IPS-18c (cell line): ENCODE data around the gene SMG6.

Experiments
- H3K4me3 ChIP-seq: 2 replicates; pipeline ENCODE4 v1.7.0; 2013; ENCODE audit warnings: low read depth, mild to moderate bottlenecking, low read length, moderate library complexity; ENCODE audit not compliant: insufficient read depth
- H3K9me3 ChIP-seq: one replicate; pipeline ENCODE4 v1.6.1; 2013; ENCODE audit warnings: mild to moderate bottlenecking, low read length, moderate library complexity; ENCODE audit not compliant: control insufficient read depth, insufficient read depth

Gene SMG6

DNA sequence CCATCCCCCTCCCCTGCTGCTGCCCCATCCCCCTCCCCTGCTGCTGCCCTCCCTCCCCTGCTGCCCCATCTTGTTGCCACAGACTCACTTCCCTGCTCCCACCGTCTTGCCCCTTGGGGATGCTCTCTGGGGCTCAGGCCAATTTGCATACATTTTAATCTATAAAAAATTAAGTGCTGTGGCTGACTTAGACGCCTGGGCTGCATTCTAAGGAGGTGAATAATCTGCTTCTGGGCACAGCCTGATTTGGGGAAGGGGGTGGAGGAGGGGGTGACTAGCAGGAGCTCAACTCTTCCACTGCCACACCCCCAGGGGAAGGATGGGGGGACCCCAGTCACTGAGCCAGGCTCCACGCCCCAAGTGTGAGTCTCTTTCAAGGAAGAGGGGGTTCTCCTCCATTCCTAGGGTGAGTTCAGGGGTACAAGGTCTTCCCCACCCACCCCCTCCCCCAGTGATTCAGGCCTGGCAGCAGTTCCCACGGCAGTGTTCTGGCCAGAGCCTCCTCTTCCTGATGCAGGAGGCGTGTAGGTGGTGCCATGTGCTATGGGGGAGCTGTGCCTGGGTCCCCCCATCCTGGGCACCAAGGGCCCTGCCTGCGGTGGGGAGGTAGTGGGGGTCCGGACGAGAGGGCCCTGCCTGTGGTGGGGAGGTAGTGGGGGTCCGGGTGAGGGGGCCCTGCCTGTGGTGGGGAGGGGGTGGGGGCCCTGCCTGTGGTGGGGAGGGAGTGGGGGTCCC is 268.6 kb downstream of the SMG6 start:
- H3K4me3 ChIP-seq = no peak overlapping the region

DNA sequence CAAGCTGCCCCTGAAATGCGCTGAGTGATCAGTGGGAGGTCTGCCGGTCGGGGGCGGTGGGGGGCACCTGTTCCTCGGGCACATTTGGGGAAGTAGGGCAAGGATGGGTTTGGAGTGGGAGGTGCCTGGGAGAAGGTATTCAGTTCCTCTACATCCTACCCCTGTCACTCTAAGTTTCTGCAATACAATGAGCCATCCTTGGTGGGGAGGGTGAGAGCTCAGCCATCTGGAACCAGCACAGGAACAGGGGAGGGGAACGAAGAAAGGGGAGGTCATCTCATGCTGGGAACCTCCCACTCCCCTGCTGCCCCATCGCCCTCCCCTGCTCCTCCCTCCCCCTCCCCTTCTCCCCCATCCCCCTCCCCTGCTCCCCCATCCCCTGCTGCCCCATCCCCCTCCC is 269.4 kb downstream of the SMG6 start:
- H3K4me3 ChIP-seq = no peak overlapping the region
- H3K9me3 ChIP-seq = no peaks in the 10 kb centered on the region

More for the DNA sequence above, 268.6 kb downstream of the SMG6 start:
- H3K9me3 ChIP-seq = no peaks in the 10 kb centered on the region

- H3K9me3 ChIP-seq = no peaks in the 10 kb centered on the region
- no peak overlapping the region for H3K4me3 ChIP-seq
Observed at GRCh38 chr17:2033153-2033552, 270.4 kb downstream of the SMG6 start.

- no peaks in the 10 kb centered on the region for H3K9me3 ChIP-seq
- H3K4me3 ChIP-seq = peak overlapping the region; percentile 99
Observed at GRCh38 chr17:2030779-2031163, 272.8 kb downstream of the SMG6 start.

GRCh38 chr17:2029911-2030778 is 273.4 kb downstream of the SMG6 start, which contains the start of gene DPH1:
TSS of gene DPH1 (plus strand) at chr17:2030153. CDS start at chr17:2030170, 17 bp downstream.
- Histone ChIP-seq H3K4me3 (peak within 1 kb of the TSS; percentile 99), H3K9me3 (no peaks in the 10 kb centered on the region)

GRCh38 chr17:2028737-2029136 is 274.8 kb downstream of the SMG6 start:
- Histone ChIP-seq H3K9me3 (no peaks in the 10 kb centered on the region), H3K4me3 (no peak overlapping the region)

GRCh38 chr17:2028234-2028614 is 275.4 kb downstream of the SMG6 start:
- no peaks in the 10 kb centered on the region for H3K9me3 ChIP-seq
- H3K4me3 ChIP-seq = no peak overlapping the region

GRCh38 chr17:2027528-2028233 is 275.9 kb downstream of the SMG6 start:
- Histone ChIP-seq H3K9me3 (no peaks in the 10 kb centered on the region), H3K4me3 (no peak overlapping the region)

DNA sequence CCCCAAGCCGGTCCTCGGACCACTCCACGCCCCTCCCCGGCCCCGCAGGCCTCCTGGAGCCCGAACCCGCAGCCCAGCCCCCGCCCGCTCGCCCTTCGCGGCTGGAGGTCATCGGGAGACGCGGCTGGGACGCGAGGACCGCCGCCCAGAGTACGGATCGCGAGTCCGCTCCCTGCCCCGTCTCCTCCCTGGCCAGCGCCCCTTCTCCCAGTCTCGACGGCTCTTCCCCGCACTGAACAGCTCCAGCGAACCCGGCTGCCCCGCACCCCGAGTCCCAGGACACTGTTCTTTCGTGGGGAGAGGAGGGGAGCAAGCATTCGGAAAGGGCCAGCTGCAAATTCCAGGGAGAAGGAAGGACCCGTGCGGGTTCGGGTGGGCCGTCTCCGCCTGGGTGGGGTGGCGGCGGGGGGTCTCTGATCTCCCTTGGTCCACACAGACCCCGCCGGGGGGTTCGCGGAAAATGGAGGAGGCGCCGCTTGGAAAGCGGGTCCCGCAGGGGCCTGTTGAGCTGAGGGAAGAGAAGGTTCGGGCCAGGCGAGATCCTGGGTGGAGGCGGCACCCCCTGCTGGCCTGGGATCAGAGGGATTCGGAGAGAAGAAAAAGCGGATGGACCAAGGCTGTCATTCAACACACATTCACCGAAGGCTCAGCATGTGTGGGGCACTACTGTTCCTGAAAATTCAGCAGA is 277.8 kb downstream of the SMG6 start:
- H3K4me3 ChIP-seq = peak overlapping the region; percentile 49; the same call in 1 of the 2 replicates

DNA sequence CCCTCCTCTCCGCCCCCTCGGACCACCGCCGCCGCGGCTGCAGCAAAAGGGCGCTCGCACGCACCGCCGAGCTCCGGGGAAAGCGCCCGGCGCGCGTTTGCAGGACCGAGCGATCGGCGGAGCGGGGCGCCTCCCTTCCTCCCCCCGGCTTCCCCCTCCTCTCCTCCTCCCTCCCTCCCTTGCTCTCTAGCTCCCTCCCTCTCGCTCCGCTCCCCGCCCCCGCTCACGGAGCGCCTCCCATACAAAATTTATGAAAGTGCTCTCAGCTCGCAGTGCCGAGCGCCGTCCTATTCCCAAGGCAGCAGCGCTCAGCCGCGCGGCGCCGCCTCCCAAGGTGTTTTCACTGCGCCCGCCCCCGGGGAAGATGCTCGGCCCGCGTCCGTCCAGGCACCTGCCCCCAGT is 278.4 kb downstream of the SMG6 start, which contains the start of gene RTN4RL1:
RTN4RL1 (minus strand) TSS at position 115 of the 402 bp plus-strand sequence. CDS start 469 bp downstream, outside the sequence.
- H3K9me3 ChIP-seq = no peaks in the 10 kb centered on the region
- H3K4me3 ChIP-seq = peak within 1 kb of the TSS; percentile 49

More for the DNA sequence above, 277.8 kb downstream of the SMG6 start:
- H3K9me3 ChIP-seq = no peaks in the 10 kb centered on the region

- Histone ChIP-seq H3K9me3 (no peaks in the 10 kb centered on the region), H3K4me3 (peak overlapping the region; percentile 49)
Observed at GRCh38 chr17:2024572-2025219, 278.9 kb downstream of the SMG6 start.

GRCh38 chr17:2023692-2024571 is 279.7 kb downstream of the SMG6 start:
- Histone ChIP-seq H3K9me3 (no peaks in the 10 kb centered on the region), H3K4me3 (peak overlapping the region; percentile 49; the same call in 1 of the 2 replicates)

GRCh38 chr17:2023256-2023655 is 280.3 kb downstream of the SMG6 start:
- H3K4me3 ChIP-seq = no peak overlapping the region
- H3K9me3 ChIP-seq = no peaks in the 10 kb centered on the region

DNA sequence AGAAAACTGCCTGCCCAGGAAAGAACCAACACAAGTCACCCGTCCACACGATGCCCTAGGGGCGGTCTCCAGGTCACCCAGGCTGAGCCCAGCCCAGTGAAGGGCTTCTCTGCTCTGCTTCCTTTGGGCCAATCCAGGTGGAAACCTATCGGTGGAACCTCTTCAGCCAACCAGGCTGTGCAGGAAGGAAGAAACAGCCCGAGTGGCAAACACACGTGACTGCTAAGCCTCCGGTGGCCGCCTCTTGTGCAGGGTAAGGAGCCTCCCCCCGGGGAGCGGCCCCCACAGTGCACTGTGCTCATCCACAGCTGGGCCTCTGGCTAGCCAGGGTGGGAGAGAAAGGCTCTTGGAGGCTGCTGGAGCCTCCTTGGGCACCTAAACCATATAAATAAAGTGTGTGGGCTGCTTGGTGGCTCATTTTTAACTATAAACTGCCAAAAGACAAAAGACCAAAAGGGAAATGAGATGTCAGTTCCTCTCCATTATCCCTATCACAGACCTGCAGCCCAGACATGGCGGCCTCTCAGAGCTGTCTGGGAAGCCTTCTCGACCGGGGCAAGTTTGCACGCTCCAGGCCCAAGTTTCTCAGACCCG is 280.8 kb downstream of the SMG6 start:
- Histone ChIP-seq H3K4me3 (no peak overlapping the region), H3K9me3 (no peaks in the 10 kb centered on the region)

GRCh38 chr17:2020721-2021120 is 282.9 kb downstream of the SMG6 start:
- H3K9me3 ChIP-seq = no peaks in the 10 kb centered on the region
- no peak overlapping the region for H3K4me3 ChIP-seq
